ENCODE results near the gene KCNIP1.

DNA sequence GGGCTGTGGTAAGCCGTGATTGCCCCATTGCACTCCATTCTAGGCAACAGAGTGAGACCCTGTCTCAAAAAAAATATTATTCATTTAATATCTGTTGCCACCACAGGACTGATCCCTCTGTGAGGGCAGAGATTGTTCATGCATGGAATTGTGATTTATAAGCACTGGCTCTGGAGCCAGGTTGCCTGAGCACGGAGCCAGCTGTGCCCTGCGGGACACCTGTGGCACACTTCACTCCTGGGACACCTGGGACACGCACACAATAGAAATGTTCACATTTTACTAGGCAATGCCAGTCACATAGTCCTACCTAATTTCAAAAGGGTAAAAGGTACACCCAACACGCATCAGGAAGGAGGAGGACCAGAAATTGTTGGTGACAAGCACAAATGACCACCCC is 196.7 kb downstream of the KCNIP1 start:
- TF ChIP-seq CTCF (IDR thresholded peaks at IDR 0.05; ENCODE audit: low read depth, low read length) (no peak), POLR2A (IDR thresholded peaks at IDR 0.05; ENCODE audit: extremely low read depth, insufficient read length) (no peak)

Measured in NB4 (cell line).